Ectodermal cell (in vitro differentiated cells): ENCODE measurements around the gene C3orf49.

Experiments used
- H3K27ac ChIP-seq: 2 replicates; pipeline ENCODE4 v1.7.0; 2013; ENCODE audit warnings: mild to moderate bottlenecking, low read depth, low read length; ENCODE audit not compliant: insufficient read depth, poor library complexity, severe bottlenecking
- H3K27me3 ChIP-seq: 2 replicates; pipeline ENCODE4 v1.7.0; 2013; ENCODE audit warnings: mild to moderate bottlenecking, low read length; ENCODE audit not compliant: insufficient read depth, control insufficient read depth, poor library complexity, severe bottlenecking
- H3K36me3 ChIP-seq: one replicate; pipeline ENCODE4 v1.7.0; 2013; ENCODE audit warnings: low read length; ENCODE audit not compliant: control insufficient read depth, insufficient read depth
- H3K4me1 ChIP-seq: one replicate; pipeline ENCODE4 v1.7.0; 2013; ENCODE audit warnings: low read length; ENCODE audit not compliant: control insufficient read depth, insufficient read depth
- H3K4me3 ChIP-seq: 2 replicates; pipeline ENCODE4 v1.7.0; 2013; ENCODE audit warnings: low read depth, low read length, control low read depth; ENCODE audit not compliant: insufficient read depth
- H3K9me3 ChIP-seq: 2 replicates; pipeline ENCODE4 v1.7.0; 2013; ENCODE audit warnings: mild to moderate bottlenecking, low read length, moderate library complexity; ENCODE audit not compliant: control insufficient read depth
- WGBS, 2 experiments: methylation state at CpG; one replicate each; pipeline ENCODE4 v1.1.7; 2013; ENCODE audit warnings: missing lambda C conversion rate in 2 of 2; 5-methylcytosine and 5-hydroxymethylcytosine counted together

C3orf49 gene

GRCh38 chr3:63847718-63848450, 28.8 kb downstream of the C3orf49 start:
- Histone ChIP-seq H3K27ac (no peak overlapping the region), H3K27me3 (no peaks in the 10 kb centered on the region), H3K4me3 (no peak overlapping the region), H3K9me3 (no peaks in the 10 kb centered on the region), H3K4me1 (peaks cover 5% of the 10 kb centered on the region), H3K36me3 (no peaks in the 10 kb centered on the region)
- 90 to 93% methylated on average over 1 of the region's 1 CpG for WGBS, 2 experiments

DNA sequence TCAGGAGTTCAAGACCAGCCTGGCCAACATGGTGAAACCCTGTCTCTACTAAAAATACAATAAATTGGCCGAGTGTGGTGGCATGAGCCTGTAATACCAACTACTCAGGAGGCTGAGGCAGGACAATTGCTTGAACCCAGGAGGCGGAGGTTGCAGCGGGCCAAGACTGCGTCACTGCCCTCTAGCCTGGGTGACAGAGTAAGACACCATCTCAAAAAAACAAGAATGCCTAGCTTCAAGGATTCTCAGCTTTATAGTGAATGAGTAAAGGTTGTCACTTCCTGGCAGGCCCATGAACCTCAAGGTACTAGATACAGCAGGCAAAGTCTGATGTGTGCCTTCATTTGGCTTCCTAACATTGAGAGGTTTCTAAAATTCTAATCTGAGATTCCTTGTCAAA, 30.1 kb downstream of the C3orf49 start:
- Histone ChIP-seq H3K9me3 (no peaks in the 10 kb centered on the region), H3K36me3 (no peaks in the 10 kb centered on the region), H3K4me1 (peaks cover 5% of the 10 kb centered on the region), H3K27me3 (no peaks in the 10 kb centered on the region), H3K4me3 (no peak overlapping the region), H3K27ac (no peak overlapping the region)
- WGBS, 2 experiments: 90 to 92% methylated on average over 4 of the region's 4 CpGs

DNA sequence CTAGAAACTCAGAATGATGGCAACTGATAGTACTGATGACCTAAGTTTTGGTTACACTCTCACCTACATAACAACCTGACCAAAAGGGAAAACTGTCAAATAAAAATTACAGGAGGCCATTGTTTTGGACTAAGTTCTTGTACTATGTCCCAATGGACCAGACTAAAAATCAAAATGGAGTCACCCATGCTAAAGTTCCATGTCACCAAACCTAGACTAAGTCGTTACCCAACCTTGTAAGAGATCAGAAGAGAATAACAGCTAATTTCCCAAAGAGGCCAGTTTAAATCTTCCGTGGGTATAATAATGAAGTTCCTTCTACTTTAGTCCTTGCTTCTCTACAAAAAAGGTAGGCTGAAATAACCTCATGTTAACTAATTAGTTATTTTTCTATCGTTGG, 32.2 kb downstream of the C3orf49 start:
- peaks cover 5% of the 10 kb centered on the region for H3K4me1 ChIP-seq
- H3K27me3 ChIP-seq: no peaks in the 10 kb centered on the region
- H3K4me3 ChIP-seq: no peak overlapping the region
- no peak overlapping the region for H3K27ac ChIP-seq
- H3K9me3 ChIP-seq: no peaks in the 10 kb centered on the region
- no peaks in the 10 kb centered on the region for H3K36me3 ChIP-seq
- 95 to 99% methylated on average over 3 of the region's 3 CpGs for WGBS, 2 experiments

- Histone ChIP-seq H3K27ac (no peak overlapping the region), H3K9me3 (no peaks in the 10 kb centered on the region), H3K36me3 (no peaks in the 10 kb centered on the region), H3K4me1 (peaks cover 4% of the 10 kb centered on the region), H3K27me3 (no peaks in the 10 kb centered on the region), H3K4me3 (no peak overlapping the region)
- 88 to 99% methylated on average over 2 to 4 of the region's 4 CpGs for WGBS, 2 experiments
These were observed 34.0 kb downstream of the C3orf49 start for GRCh38 chr3:63853106-63853505.

GRCh38 chr3:63855333-63855940, 36.3 kb downstream of the C3orf49 start:
- Histone ChIP-seq H3K27me3 (no peaks in the 10 kb centered on the region), H3K4me1 (no peaks in the 10 kb centered on the region), H3K36me3 (no peaks in the 10 kb centered on the region), H3K4me3 (no peak overlapping the region), H3K27ac (no peak overlapping the region), H3K9me3 (no peaks in the 10 kb centered on the region)
- 61 to 68% methylated on average over 1 of the region's 1 CpG for whole genome bisulfite sequencing, 2 experiments

- WGBS, 2 experiments: 94 to 98% methylated on average over 1 to 2 of the region's 2 CpGs
- Histone ChIP-seq H3K27me3 (no peaks in the 10 kb centered on the region), H3K36me3 (no peaks in the 10 kb centered on the region), H3K4me3 (no peak overlapping the region), H3K4me1 (no peaks in the 10 kb centered on the region), H3K27ac (no peak overlapping the region), H3K9me3 (no peaks in the 10 kb centered on the region)
These were observed 38.2 kb downstream of the C3orf49 start for GRCh38 chr3:63857311-63857710.

DNA sequence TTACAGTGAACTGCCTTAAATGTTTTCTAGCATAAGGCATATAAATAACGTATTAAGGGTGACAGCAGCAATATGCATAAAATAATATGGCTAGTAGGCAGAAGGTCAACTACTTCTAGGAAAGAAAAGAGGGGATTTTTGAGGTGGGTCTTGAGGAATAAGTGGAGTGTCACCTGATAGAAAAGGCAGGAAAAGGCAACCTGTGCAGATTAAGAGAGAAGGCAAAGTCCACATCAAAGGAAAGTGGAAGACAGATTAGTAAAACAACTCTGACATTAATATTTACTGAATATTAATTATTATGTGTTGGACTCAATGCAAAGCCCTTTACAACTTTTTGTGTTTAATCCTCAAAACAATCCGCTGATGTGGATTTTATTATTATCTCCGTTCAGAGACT, 41.7 kb downstream of the C3orf49 start:
- H3K27me3 ChIP-seq: no peaks in the 10 kb centered on the region
- no peaks in the 10 kb centered on the region for H3K4me1 ChIP-seq
- H3K36me3 ChIP-seq: no peaks in the 10 kb centered on the region
- no peaks in the 10 kb centered on the region for H3K9me3 ChIP-seq
- WGBS, 2 experiments: 96 to 100% methylated on average over 2 to 3 of the region's 3 CpGs
- H3K4me3 ChIP-seq: no peak overlapping the region
- H3K27ac ChIP-seq: no peak overlapping the region

GRCh38 chr3:63861306-63861705, 42.2 kb downstream of the C3orf49 start:
- no peaks in the 10 kb centered on the region for H3K4me1 ChIP-seq
- H3K4me3 ChIP-seq: no peak overlapping the region
- H3K36me3 ChIP-seq: no peaks in the 10 kb centered on the region
- no peak overlapping the region for H3K27ac ChIP-seq
- H3K9me3 ChIP-seq: no peaks in the 10 kb centered on the region
- WGBS, 2 experiments: 45 to 59% methylated on average over 3 to 5 of the region's 5 CpGs
- no peaks in the 10 kb centered on the region for H3K27me3 ChIP-seq

- 28 to 33% methylated on average over 5 of the region's 5 CpGs for WGBS, 2 experiments
- H3K27me3 ChIP-seq: no peaks in the 10 kb centered on the region
- no peaks in the 10 kb centered on the region for H3K36me3 ChIP-seq
- H3K9me3 ChIP-seq: no peaks in the 10 kb centered on the region
- no peaks in the 10 kb centered on the region for H3K4me1 ChIP-seq
- H3K4me3 ChIP-seq: peak overlapping the region; percentile 77
- H3K27ac ChIP-seq: no peak overlapping the region
These were observed 43.7 kb downstream of the C3orf49 start for GRCh38 chr3:63862804-63863149.

GRCh38 chr3:63863150-63864007, 44.3 kb downstream of the C3orf49 start, which contains the start of the genes ATXN7 and THOC7:
Gene ATXN7, plus strand, starts transcription at chr3:63863867. Its CDS starts 48,732 bp downstream, at chr3:63912599.
Gene THOC7, minus strand, starts transcription at chr3:63863805. Its CDS starts 15 bp downstream, at chr3:63863790.
- Histone ChIP-seq H3K27ac (peak within 1 kb of the TSS; percentile 65), H3K36me3 (no peaks in the 10 kb centered on the region), H3K4me1 (no peaks in the 10 kb centered on the region), H3K9me3 (no peaks in the 10 kb centered on the region), H3K4me3 (peak within 1 kb of the TSS; percentile 77), H3K27me3 (no peaks in the 10 kb centered on the region)
- 1% methylated on average over 98 of the region's 98 CpGs for WGBS, 2 experiments
